CD4-positive, alpha-beta T cell treated with Interleukin-10 for 1 hour (primary cell): ENCODE data around the gene SUMO4.

ENCODE experiments used
- DNase-seq: peaks from one replicate; pipeline ENCODE4 v3.0.0-alpha.2; 2020

SUMO4 gene

DNA sequence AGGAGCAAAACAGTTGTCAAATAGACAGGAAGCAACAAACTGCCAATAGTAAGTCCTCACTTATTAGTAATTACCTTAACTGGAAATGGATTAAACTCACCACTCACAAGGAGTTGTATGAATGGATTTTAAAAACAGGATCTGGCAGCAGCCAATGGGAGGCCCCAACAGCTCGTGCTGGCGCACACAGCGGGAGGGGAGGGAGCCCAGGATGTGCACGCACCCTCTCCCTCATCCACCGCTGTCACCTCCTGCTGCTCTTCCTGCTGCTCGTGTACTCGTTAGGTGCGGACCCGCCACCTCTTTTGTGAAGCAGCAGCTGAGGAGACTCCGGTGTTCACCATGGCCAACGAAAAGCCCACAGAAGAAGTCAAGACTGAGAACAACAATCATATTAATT lies at the start of gene SUMO4:
Gene SUMO4 (plus strand): TSS at position 213 of the 400 bp plus-strand sequence. CDS start 130 bp downstream, at position 343.
- DNase-seq, result no peak

DNA sequence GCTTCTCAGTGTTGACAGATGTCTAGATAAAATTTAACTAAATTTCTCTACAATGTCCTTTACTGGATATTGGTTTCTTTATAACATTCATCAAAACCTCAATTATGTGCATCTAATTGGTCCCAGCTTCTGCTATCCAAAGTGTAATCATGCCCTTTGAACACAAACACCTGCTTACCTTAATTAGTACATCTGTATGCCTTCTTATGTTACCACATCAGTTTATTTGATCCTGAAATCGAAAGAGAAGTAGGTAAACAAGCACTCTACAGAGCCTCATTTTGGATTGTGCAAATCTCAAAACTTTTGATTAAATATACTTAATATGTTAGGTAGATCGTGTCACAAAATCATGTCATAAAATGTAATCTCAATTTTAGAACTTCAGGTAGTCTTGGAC lies 46.1 kb upstream of the SUMO4 start:
- no peak for DNase-seq

DNA sequence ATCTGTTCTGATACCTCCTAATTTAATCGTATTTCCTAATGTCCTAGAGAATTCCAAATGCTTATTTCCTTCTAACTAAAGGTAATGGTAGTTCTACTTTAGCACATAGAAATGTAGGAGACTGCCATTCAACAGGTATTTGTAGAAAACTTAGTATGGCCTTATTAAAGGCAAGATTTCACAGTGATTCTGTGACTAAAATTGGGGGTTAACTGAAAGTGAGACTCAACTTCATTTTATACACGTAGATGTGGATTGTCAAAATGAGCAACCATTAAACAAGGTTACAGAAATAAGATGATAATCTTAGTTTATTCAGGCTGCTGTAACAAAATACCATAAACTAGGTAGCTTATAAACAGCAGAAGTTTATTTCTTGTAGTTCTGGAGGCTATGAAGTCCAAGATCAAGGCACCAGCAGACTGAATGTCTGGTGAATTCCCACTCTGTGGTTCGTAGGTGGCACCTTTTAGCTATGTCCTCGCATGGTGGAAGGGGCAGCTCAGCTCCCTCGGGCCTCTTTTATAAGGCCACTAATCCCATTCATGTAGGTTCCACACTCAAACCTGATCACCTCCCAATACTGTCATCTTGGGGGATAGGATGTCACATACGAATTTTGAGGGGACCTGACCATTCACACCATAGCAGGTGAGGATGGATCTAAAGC lies 43.8 kb upstream of the SUMO4 start:
- DNase-seq, result no peak

DNA sequence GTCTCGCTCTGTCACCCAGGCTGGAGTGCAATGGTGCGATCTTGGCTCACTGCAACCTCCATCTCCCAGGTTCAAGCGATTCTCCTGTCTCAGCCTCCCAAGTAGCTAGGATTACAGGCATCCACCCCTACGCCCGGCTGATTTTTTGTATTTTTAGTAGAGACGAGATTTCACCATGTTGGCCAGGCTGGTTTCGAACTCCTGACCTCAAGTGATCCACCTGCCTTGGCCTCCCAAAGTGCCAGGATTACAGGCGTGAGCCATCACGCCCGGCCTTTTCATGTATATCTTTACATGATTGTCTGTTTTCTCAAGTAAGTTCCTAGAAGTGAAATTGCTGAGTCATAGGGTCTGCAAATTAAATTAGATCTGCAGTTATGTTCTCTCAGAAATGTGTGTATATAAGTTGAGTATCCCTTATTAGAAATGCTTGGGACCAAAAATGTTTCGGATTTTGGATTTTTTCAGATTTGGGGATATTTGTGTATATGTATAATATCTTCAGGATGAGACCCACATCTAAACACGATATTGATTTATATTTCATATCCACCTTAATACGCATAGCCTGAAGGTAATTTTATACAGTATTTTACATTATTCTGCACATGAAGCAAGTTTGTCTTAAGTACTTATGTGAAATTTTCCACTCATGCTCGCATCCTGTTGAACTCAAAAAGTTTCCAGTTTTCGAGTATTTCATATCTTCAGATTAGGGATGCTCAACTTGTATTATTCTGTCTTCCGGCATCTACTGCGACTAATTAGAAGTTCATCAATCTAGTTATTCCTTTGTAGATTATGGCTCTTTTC lies 42.1 kb upstream of the SUMO4 start:
- no peak for DNase-seq

DNA sequence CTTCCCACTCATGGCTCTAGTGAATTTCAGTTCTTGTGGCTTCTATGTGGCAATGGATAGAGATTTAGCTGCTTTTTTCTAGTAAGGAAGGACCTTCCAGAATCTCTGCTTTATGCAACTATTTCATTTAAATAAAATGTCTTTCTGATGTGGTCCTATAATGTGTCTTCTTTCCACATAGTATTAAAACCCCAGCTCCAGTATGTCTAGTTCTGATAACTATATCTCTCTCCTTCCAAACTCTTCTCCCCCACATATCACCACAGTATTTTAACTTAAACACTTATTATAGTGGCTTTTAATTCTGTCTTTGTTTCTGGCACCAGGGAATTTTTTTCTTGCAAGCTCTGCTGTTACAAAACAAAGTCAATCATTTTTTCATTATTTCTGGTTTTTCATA lies 40.6 kb upstream of the SUMO4 start:
- no peak for DNase-seq

DNA sequence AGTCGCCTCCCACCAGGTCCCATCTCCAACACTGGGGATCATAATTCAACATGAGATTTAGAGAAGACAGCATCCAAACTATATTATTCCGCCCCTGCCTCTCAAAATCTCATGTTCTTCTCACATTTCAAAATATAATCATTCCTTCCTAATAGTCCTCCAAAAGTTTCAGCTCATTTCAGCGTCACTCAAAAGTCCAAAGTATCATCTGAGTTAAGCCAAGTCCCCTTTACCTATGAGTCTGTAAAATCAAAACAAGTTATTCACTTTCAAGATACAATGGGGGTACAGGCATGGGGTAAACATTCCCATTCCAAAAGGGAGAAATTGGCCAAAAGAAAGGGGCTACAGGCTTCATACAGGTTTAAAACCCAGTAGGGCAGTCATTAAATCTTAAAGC lies 39.5 kb upstream of the SUMO4 start:
- no peak for DNase-seq

DNA sequence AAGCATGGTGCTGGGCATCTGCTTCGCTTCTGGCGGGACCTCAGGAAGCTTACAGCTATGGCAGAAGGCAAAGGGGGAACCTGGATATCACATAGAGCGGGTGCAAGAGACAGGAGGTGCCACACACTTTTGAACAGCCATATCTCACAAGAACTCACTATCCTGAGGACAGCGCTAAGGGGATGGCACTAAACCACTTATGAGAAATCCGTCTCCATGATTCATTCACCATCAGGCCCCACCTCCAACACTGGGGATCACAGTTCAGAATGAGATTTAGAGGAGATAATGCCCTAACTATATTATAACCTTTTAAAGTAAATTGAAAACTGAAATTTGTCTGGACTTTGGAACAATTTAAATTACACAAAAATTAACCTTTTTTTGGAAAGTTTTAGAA lies 37.8 kb upstream of the SUMO4 start:
- DNase-seq, result no peak

DNA sequence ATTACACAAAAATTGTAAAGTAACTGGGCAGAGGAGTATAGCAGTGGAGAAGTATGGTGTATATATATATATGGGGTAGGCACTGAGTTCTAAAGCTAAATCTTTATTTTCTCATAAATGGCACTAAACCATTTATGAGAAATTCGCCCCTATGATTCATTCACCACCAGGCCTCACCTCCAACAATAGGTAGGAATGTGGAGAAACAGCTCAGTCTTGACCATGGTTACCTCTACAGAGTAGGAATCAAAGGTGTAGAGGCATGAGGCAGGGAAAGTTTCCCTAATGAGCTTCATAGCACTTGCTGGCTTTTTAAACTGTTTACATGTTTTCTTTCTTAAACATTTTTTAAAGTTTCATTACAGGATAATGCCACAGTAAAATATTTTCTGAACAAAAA lies 36.9 kb upstream of the SUMO4 start:
- DNase-seq, result no peak

DNA sequence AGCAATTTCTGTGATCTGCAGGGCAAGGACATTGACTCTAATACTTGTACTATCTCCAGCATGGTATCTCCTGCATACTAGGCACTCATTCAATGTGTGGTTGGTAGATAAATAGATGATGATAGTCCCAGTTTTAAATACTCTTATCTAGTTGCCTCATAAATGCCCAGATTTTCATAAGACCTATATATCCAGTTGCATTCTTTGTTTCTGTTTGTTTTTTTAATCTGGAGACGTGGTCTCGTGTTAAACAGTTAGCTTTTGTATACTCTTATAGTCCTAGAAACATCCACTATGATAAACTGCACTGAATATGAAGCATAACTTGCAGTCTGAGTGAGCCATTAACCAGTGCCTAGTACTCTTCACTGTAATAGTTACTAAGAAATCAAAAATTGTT lies 35.5 kb upstream of the SUMO4 start:
- DNase-seq, result no peak

DNA sequence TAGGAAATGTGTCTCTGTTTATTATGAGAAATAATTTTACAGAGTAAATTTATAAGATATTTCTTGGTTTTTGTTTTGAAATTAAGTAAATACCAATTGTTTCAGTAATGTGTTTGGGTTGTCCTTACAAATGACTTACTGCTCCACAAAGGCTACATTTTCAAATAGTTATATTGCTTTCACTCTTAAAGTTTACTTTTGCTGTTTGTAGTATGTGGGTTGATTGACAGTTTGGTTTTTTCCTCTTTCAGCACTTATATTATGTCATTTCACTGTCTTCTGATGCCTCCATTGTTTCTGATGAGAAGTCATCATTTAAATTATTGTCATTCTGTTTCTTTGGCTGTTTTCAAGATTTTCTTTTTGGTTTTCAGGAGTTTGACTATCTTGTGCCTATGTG lies 34.9 kb upstream of the SUMO4 start:
- DNase-seq, result no peak

DNA sequence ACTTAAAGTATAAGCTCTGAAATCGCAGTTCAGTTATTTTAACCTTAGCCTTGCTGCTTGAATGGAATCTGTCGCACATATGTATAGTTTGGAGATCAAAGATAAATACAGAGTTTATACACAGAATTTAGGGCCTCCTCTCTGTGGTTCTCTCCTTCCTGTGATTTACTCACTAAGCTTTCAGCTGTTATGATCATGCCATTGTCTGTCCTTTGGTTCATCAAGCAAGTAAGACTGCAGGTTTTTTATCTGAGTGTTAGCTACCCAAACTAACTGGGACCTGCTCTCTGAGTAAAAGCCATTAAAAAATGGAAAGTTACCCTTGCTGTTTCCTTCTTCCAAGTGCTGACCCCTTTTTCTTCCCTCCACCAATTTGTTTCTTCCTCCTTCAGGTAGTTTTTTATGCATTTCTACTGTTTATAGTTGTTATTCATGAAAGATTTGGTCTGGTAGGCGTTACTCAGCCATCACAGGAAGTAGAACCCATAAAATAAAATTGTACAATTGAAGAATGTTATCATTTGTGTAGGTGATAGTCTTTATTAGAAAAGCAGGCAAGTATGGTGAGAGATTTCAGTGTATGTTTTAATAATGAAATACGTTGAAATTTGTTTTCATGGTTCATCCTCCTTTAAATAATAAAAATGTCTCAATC lies 33.7 kb upstream of the SUMO4 start:
- peak; percentile 54 for DNase-seq

DNA sequence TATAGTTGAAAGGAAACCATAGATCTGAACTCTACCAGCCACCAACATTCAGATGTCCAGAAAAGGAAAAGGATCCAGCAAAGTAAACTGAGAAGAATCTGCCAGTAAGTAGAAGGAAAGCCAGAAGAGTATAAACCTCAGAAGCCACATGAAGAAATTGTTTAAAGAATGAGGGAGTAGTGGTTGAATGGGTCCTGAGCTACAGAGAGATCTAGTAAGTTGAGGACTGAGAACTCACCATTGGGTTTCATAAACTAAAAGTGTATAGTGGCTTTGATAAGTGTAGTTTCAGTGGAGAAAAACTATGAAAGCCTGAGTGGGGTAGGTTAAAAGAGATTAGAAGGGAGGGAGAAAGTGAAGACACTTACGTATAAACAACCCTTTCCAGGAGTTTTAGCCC lies 32.0 kb upstream of the SUMO4 start:
- DNase-seq, result no peak

DNA sequence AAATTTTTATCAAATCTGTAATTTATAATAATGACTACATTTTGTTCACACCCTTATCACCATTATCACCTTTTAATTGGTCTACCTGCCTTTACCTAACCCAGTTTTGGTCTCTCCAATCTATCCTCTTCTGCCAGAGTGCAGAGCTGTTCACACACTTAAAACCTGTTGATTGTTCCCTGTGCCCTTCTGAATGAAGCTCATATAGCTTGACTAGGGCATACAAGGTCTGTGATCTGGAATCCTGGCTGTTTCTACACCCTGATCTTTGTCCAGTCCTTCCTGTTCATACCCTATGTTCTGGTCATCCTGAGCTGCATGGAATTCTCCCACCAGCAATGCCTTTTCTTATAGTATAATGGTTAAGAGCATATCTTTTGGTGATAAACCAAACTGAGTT lies 28.9 kb upstream of the SUMO4 start:
- DNase-seq, result no peak

DNA sequence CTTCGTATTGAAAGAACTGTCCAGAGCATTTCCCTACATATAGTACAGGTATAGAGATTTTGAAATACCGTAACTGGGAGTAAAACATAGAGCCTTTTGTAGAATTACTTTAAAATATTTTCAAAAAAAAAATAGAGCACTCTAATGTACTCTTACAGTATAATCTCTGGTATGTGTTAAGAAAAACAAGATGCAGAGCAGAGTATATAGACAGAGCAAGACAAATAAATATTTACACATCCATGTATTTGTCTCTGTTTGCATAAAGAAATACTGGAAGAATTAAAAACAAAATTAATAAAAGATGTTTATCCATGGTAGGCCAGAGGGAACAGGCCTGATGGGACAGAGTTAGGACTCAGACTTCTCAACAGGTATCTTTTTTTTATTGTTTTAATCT lies 28.0 kb upstream of the SUMO4 start:
- no peak for DNase-seq

DNA sequence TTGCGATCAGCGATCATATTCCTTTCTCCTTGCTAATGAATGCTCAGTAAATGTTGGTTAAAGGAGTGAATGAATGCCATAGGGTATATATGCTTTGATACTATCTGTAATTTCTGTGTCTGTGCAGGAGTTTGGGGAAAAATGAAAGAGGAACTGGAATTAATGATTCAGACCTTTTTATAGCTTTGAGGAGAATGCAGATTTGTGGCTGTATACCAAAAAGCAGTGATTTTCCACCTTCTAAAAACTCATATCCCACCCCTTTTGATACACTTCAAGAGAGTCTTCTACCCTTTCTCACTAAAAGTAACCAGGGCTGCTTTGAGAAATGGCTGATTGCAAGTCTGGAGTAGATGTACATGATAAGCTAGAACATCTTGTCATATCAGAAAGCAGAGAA lies 26.6 kb upstream of the SUMO4 start:
- DNase-seq, result no peak

DNA sequence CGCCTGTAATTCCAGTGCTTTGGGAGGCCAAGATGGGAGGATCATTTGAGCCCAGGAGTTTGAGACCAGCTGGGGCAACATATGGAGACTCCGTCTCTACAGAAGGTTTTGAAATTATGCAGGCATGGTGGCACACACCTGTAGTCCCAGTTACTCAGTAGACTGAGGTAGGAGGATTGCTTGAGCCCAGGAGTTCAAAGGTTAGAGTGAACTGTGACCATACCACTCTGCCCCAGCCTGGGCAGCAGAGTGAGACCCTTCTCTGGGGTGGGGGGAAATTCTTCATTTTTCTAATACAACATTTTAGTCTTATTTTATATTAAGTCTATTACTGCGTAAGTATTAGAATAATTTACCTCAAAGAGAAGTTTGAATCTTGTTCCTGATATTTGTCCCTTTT lies 20.1 kb upstream of the SUMO4 start:
- no peak for DNase-seq

DNA sequence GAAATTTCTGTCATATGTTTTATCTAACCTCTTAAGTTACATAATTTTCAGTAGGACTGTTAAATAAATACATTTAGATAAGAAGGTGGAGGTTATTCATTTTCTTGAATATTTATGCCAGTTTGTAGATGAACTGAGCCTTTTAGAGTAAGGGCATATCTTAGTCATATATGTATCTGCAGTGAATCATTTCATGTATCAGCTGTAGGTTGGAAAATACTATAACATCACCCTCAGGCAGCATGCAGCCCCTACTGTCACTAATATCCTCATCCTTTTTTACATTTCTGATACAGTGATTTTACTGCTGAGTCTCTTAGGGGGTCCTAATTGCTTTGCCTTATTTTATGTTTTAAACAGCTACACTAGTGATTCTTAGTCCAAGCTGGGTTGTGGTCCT lies 19.5 kb upstream of the SUMO4 start:
- no peak for DNase-seq

DNA sequence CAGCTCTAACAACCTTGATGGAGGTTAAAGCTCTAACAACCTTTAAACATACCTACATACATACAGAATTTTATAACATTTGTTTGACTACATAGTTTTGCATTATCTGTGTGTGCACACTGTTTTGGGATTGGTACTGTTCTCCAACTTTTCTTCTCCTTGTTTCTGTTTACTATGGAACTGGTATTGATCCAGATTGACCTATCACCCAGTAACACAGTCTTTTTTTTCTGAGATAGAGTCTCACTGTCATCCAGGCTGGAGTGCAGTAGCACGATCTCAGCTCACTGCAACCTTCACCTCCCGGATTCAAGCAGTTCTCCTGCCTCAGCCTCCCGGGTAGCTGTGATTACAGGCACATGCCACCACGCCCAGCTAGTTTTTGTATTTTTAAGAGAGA lies 16.7 kb upstream of the SUMO4 start:
- no peak for DNase-seq

DNA sequence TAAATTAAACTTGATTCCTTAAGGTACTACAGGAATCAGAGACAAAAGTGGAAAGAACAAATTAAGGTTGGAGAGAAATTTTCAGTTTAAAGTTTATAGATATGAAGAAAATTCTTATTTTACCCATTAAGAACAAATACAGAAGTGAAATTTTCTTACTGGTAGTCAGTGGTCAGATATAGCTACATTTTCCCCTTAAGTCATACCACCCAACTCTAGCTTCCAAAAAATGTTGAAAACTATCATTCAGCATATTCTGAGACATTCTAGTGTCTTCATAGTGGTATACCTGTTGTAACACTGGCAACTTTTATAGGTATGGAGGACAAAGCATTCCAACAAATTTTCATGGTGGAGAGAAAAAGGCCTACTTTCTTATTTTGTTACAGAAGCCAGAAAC lies 15.6 kb upstream of the SUMO4 start:
- no peak for DNase-seq

DNA sequence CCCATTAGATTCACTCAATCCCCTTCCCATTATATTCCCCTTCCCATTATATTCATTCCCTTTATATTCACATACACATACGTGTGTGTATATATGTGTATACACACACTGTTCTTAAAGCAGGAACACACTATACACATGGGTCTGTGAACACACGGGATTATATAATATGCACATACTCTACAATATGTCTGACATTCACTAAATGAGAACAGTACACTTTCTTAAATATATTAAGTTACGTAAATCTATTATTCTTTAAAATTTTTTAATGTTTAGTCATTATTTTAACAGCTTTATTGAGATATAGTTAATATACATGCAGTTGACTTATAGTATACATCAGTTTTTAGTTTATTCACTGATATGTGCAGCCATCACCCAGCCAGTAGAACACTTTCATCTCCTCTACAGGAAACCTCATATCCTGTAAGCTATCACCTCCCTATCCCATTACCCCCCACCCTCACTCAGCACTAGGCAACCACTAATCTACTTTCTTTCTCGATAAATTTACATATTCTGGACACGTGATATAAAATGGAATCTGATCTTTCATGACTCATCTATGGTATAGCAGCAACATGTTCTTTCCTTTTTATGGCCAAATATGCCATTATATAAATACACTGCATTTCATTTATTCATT lies 13.9 kb upstream of the SUMO4 start:
- no peak for DNase-seq

DNA sequence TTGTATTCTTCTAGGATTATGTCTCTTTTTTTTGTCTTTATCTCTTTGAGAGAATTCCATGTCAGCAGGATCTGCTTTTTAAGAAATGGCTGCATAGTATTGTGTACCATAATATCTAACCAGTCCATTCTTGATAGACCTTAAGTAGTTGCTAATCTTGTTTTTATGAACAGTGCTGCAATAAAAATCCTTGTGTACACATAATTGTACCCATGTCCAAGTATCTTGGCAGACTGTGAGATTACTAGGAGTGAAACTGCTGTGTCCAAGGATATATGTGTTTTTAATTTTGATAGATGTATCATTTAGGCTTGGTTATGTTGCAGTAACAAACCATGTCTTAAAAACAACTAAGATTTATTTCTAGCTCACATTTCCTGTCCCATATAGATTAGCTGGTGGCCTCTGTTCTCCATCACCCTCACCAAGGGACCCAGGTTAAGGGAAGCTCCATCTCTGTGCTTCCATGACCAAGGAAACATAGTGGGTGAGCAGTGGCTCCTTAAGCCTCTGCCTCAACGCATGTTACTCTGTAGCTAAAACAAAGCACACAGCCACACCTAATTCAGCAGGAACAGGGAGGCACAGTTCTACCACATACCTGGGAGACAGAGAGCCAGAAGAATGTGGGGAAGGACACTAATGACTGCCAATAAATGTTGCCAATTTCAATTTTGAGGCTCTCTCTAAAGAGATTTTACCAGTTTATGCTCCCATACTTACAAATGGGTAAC lies 12.1 kb upstream of the SUMO4 start:
- no peak for DNase-seq

DNA sequence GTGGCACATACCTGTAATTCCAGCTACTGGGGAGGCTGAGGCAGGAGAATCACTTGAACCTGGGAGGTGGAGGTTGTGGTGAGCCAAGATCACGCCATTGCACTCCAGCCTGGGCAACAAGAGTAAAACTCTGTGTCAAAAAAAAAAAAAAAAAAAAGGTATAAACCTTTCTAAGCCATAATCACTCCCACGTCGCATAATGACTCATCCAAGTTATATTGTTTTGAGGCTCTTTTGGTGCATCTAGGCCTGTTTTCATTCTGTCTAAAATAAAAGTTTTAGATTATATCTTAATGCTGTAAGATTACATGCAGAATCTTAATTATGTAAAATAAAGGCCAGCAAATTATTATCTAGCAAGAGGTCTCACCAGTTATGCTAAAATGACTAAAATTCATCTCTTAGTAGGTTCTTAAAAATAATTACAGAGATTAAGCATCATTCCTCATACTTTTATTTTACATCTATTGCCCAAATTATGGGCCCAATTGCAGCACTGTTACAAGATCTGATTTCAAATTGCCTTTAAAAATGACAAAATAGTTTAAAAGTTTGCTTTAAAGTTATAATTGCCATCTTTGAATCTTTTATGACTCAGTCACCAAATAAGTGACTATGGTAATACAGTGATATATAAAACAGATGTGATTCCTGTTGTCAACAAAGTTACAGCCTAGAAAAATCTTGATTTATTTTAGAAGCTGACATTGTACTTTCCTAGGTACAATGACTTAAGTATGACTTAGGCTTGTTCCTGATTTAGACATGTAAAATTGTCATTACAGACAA lies 10.4 kb upstream of the SUMO4 start:
- no peak for DNase-seq
